ACHN (cell line): Measurements from ENCODE around the gene RSU1.

Source experiments
- DNase-seq: peaks from one replicate; pipeline ENCODE4 v3.0.0-alpha.2; 2015
- in situ Hi-C: cut with HindIII; loops from 2 replicates; pipeline ENCODE4 v1.10.0; 2017; ENCODE audit warnings: low sequenced_read_pairs, low pct_ligation_motif_present, low pct_unique_long_range_greater_than_20kb

RSU1 gene

DNA sequence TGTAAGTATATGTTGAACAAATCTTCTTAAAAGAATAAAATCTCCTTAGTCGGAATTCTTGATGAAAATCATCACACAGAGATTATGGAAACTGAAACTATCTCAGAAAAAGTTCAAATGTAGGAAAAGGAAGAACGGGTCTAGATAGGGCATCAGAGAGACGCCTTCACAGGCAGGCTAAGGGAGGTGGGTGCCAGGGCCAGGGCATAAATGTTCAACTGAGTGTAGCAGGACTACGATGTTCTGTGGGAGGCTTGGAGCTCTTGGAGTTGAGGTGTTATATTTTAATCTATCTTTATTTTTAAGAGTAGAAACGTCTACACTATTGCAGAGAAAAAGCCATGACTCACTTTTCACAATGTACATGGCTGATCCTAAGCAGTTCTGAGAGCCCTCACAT, 101.2 kb downstream of the RSU1 start:
- in situ Hi-C loops, result no loop called here

DNA sequence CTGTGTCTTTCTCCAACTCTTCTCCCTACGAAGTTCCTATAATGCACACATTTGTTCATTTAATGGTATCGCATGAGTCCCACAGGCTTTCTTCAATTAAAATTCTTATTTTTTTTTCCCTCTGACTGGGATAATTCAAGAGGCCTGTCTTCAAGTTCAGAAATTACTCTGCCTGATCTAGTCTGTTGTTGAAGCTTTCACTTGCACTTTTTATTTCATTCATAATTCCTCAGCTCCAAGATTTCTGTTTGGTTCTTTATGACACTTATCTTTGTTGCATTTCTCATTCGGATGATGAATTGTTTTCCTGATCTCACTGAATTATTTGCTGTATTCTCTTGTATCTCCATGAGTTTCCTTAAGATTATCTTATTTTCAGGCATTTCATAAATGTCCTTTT, 103.9 kb downstream of the RSU1 start:
- in situ Hi-C loops, result no loop called here

More for the DNA sequence above, 101.2 kb downstream of the RSU1 start:
- DNase-seq, result no peak

DNA sequence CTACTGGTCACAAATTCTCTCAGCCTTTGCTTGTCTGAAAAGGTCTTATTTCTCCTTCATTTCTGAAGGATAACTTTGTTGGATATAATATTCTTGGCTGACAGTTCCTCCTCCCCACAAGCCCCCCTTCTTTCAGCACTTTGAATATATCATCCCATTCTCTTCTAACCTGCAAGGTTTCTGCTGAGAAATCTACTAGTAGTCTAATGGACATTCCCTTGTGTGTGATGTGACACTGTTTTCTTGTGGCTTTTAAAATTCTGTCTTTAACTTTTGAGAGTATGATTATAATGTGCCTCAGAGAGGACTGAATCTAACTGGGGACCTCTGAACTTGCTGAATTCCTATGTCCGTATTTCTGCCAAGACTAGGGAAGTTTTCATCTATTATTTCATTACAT, 104.3 kb downstream of the RSU1 start:
- no peak for DNase-seq
- in situ Hi-C loops, result no loop called here

More for the DNA sequence above, 103.9 kb downstream of the RSU1 start:
- no peak for DNase-seq

DNA sequence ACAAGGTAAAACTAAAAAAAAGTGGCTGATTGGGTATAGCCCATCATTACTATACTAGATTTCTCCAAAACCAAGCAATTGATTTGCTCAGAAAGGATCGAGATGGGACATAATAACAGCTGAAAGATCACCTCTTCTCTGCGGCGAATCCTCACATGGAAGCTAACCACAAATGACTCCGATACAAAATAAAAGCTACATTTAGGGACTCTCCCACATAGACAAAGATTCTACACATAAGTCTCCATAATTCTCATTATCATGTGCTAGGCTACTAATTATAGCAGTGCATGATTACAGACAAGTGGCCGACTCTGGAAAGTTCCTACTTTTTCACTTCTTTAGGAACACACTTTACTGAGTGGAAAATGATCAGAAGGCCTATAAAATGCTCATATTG, 116.9 kb downstream of the RSU1 start:
- in situ Hi-C loops, result no loop called here
- DNase-seq, result no peak

DNA sequence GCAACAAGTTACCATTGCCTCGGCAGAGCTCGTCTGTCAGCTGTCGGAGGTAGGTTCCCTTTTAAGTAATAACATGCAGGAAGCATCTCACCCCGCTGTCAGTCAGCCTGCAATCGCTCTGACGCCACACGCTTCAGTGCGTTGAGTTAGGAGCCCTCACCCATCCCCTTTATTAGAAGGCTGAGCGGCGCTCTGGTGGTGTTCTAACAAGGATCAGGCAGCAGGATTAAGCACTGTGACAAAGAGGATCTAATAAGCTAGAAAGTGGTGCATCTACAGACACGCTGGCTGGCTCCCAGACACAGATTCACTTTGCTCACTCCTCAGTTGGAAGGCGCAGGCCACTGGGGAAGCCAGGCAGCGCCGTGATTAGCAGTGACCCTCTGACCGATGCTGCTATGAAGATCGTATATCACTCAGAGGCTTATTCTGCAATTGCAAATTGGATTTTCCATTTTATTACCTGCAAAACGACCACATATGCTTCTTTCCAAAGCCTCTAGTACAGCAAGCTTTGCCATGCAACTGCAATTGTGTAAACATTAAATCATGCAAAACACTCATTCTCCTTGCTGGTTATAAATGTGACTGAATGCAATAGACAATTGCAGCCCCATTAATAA, 117.7 kb downstream of the RSU1 start:
- in situ Hi-C loops, result no loop called here
- DNase-seq, result no peak

DNA sequence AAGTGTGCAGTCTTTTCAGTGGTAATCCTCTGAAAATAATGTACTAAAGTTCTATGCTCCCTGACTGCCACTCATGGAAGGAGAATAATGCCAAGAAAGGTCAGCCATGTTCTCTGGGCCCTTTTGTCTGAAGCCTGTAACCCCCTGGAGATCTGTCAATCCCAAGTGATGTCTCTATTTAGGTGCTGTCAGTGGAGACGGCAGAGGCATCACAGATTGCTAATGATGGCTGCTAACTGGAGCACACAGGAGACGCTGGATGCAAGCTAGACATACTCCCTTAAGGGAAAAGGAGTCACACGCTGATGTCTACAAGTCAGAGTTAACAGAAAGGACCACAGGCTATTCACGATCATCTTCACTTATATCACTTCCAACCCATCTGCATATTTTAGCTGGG, 118.8 kb downstream of the RSU1 start:
- no peak for DNase-seq

DNA sequence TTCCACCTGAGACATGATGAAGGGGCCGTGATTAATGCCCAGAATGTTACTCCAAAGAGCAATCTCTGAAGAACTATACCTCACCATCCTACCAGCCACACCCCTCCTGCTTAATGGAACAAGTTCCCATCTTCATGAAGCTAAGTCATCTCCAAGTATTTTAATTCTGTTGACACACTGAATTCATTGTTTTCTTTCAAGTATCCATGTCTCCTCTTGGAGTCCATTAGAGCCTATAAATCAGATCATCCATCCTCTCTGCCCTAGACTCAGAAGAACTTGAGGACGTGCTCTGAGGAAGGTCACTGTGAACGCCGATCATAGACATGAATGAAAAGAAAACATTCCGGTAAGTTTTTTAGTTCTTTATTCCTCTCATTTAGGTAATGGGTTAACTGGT, 126.8 kb downstream of the RSU1 start:
- in situ Hi-C loops, result no loop called here
- no peak for DNase-seq

More for the DNA sequence above, 118.8 kb downstream of the RSU1 start:
- in situ Hi-C loops, result no loop called here

DNA sequence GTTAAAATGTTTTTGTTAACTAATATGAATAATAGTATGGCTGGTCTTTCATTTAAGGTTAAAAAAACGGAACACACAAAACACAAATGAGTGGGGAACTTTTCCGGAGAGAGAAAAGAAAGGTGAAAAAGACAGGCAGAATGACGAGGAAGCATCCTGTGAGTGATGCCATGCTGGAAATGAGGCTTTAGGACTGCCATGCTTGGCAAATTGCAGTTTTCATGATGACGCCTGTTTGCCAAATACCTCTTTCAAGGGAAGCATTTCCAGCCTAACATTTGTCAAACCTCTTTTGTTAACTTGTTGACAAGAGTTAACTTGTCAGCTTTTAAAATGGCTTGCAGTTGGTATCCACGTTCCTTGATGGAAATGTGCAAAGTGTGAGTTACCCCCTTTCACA, 127.5 kb downstream of the RSU1 start:
- DNase-seq, result no peak
- in situ Hi-C loops, result no loop called here

DNA sequence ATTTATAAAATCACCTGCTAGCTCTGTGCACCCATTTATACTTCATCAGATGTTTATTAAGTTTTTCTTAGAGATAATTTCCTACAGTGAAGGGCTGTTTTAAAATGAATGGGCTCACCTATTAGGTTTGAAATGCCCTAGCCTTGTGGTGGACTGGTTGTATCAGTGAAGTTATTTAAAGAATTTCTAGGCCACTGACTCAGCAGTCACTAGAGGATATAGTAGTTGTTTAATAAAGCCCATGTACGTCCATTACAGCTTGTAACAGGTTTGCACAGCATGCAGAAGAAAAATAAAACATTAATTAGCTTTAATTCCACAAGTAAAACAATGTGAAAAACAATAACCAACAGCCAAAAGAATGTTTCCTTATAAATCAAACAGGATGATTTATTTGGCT, 128.0 kb downstream of the RSU1 start:
- in situ Hi-C loops, result no loop called here
- DNase-seq, result no peak

DNA sequence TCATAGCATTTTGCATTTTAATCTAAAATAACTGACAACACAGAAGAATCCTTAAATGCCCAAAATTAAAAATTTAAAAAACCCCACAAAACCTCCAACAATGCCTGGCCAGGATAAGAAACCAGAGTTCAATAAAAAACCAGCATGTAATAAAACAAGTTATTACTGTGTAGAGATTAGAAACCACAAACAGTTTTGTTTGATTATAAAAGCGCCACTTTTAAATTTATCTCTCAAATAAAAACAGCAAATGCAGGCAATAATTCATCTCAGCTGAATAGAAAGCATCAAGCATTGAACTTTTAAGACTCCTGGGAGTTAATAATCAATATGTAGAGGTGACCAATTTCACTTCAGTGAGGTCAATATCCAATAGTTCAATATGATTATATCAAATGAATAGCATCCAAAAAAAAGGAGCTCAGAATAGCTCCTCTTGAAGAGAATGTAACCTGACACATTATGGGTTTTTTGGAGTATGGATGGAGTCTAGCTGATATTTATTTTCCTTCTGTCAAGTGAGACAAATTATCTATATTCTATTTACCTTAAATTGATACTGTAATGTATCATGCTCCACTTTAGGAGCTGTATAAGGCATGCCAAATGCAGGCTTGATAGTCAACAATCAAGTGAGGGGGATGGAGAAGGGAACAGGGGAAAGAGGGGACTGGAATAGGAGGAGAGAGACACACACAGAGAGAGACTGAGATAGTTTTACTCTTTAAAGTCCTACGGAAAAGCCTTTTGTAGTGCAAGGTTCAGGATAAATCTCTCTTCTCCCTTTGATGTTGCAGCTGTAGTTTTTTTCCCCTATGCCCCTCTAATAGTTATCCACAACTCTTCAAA, 130.9 kb downstream of the RSU1 start:
- in situ Hi-C loops, result no loop called here
- no peak for DNase-seq

DNA sequence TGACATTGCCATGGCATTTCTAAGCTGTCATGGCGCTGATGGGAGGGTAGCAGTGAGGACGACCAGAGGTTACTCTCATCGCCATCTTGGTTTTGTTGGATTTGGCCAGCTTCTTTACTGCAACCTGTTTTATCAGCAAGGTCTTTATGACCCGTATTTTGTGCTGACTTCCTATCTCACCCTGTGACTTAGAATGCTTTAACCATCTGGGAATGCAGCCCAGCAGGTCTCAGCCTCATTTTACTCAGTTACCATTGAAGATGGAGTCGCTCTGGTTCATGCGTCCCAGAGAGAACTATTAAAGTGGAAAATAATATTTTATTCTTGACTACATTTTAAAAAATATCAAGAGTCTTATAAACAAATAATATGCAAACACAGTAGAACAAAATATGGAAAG, 131.7 kb downstream of the RSU1 start:
- in situ Hi-C loops, result no loop called here

DNA sequence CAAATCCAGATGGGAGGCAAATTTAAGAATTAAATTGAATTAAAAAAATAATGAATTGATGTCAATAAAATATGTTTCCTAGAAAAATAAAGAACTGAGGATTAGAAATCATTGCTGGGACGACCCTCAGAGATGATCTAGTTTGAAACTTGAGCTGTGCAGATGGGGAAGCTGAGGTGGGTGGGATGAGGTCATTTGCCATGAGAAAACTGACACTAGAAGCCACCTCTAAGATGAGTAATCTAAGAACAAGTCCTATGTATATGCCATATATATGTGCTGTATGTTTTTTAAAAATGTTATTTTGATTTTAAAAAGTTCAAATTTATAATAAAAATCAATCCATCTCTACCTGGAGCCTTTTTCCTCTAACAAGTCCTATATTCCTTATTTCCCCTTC, 135.7 kb downstream of the RSU1 start:
- no peak for DNase-seq
- in situ Hi-C loops, result no loop called here

More for the DNA sequence above, 131.7 kb downstream of the RSU1 start:
- no peak for DNase-seq

DNA sequence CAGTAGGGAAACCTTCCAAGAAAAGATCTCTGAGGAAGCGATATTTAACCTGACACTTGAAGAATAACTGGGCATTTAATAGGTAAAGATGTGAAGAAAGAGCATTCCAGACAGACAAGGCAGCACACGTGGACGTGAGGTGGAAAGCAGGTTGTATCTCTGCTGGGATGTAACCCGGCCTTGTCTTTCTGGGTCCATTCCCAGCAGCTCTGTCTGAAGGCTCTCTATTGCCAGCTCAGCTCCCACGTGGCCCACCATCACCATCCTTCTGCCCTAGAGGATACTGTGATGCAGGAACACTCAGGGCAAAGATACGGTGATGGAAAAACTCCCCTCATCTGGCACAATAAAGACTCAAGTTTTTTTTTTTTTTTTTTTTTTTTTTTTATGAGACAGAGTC, 137.7 kb downstream of the RSU1 start:
- no peak for DNase-seq
- in situ Hi-C loops, result no loop called here

DNA sequence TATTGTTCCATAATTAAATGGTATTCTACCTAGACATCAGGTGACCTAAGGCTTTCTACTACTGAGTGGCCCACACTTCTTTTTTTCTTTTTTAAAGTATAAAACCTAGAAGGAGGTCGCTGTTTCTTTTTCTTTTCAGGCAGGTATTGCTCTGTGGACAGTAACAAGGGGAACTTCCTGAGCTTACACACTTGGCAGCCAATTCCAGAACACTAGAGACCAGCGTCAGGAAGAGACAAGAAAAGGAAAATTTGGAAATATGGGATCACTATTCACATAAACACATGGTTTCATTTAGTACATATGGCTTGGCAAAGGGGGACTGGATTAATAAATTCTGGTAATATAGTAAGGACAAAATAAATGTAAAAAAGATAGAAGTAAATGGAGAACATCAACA, 141.9 kb downstream of the RSU1 start:
- in situ Hi-C loops, result no loop called here
- DNase-seq, result no peak

DNA sequence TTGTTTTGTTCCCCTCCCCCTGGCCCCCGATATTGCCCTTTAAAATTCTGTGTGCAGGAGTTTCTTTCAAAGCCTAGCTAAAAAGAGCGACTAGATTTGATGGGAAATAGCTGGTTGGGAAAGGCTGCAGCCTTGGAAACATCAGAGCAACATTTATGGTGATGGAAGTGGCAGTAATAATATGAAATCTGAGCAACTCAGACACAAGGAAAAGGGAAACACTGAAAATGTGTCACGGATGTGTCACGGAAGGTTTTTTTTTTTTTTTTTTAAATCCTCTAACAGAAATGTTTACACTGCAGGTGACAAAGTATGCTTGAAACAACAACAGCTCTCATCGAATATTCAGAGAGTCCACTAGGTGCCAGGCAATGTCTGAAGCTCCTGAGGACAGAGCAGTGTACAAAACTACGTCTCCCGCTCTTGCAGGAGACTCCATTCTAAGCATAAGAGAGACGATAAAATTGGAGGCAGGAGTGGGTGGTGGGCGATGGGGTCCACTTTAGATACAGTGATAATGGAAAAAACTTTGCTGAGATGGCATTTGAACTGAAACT, 143.0 kb downstream of the RSU1 start:
- DNase-seq, result no peak
- in situ Hi-C loops, result no loop called here

DNA sequence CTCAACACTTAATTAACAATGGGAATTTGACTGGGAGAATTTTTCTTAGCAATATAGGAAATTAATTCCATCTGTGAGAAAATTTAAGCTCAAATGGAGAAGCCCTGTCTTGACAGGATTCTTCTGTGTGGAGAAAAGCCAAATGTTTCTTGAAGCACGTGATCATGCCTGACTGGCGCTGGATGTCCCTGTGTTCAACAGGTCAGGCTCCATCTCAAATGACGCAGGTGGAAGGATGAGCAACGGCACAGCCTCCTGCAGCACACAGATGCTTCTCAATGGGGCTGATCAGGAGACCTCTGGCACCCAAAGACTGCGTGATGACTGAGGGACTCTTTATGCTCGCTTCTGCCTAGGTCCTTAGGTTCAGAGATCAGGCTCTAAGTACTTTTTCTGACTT, 143.8 kb downstream of the RSU1 start:
- in situ Hi-C loops, result no loop called here
- DNase-seq, result no peak

DNA sequence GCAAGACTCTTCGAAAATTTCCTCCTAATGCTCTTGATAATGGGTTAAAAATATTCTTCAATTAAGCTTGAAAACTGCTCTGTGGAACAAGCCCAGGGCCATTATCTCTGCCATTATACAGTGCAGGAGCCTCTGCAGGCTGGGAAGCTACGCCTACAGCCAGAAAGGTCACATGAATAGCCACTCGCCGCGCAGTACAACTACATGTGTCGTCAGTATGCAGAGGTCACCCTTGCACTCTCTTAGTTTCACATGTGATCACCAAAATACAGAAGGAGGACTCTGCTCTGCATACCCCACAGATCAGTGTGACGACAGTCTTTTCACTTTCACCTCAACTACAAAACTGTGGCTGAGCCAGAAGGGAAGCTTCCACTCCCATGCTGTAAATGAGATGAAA, 153.8 kb downstream of the RSU1 start:
- no peak for DNase-seq
- in situ Hi-C loops, result no loop called here

DNA sequence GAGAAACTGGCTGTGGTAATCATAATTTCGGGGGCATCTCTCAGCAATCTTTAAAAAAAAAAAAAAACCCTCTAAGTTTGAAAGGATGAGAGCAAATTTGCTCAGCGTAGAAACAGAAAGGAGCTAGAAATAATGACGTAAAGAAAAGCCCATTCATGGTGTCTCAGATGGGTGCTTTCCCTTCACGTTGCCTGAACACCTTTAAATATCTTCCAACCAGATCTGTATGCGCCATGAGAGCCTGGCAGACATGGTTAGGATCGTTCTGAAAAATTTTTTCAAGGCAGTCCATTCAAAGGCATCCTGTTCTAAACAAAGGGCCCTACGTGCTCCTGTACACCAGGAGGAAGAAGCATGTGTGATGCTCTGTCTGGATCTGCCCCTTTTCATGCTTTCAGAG, 154.3 kb downstream of the RSU1 start:
- no peak for DNase-seq
- in situ Hi-C loops, result no loop called here

DNA sequence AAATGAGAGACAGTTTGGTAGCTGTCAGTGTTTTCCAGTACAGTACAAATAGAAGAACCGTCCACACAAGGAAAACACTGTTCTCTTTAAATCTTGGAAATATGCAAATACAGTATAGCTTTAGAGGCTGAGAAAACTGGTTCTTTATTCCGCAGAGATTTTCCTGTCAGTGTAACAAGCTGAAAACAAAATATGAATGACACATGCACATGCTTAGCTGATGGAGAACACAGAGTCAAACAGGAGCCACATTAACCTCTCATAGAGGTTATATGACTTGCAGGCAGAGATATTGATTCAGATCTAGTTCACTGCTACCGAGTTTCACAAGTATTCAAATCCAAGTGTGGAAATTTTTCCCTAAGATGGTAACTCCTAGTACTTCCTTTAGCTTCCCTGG, 160.3 kb downstream of the RSU1 start:
- in situ Hi-C loops, result no loop called here
- DNase-seq, result no peak

DNA sequence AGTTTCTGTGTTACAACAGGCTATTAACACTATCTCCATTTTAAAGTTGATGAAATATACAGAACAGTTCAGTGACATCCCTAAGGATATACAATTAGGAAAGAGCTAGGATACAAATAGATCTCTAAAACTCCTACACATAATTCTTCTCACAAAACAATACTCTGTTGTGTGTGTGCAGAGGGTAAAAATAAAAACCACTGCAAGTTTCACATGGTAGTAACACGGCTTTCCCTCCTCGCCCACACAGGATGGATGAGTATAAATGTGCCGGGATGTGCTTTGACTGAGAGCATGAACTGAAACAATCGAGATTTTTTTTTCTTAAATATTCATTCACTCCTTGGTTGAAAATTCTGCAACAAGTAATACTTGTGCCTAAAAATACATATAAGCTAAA, 164.0 kb downstream of the RSU1 start:
- in situ Hi-C loops, result no loop called here
- no peak for DNase-seq
